ENCODE results near the gene HLA-B.

HLA-B gene

GRCh38 chr6:31357886-31358285 is 907 bp upstream of the HLA-B start:
- Histone ChIP-seq H3K9ac (ENCODE audit: low read depth, low read length) (no peak overlapping the region), H3K27me3 (ENCODE audit: control insufficient read depth, insufficient read depth, low read length) (peaks cover 67% of the 10 kb centered on the region), H3K4me3 (ENCODE audit: low read depth, low read length) (peak overlapping the region; percentile 49), H3K36me3 (ENCODE audit: control insufficient read depth, insufficient read depth, low read length) (no peaks in the 10 kb centered on the region), H3K9me3 (ENCODE audit: control insufficient read depth, insufficient read depth, low read length) (no peaks in the 10 kb centered on the region), H3K4me1 (ENCODE audit: control insufficient read depth, insufficient read depth, low read length) (no peaks in the 10 kb centered on the region)

- Histone ChIP-seq H3K4me1 (ENCODE audit: control insufficient read depth, insufficient read depth, low read length) (no peaks in the 10 kb centered on the region), H3K9ac (ENCODE audit: low read depth, low read length) (no peak overlapping the region), H3K36me3 (ENCODE audit: control insufficient read depth, insufficient read depth, low read length) (no peaks in the 10 kb centered on the region), H3K9me3 (ENCODE audit: control insufficient read depth, insufficient read depth, low read length) (no peaks in the 10 kb centered on the region), H3K4me3 (ENCODE audit: low read depth, low read length) (peak overlapping the region; percentile 49), H3K27me3 (ENCODE audit: control insufficient read depth, insufficient read depth, low read length) (peaks cover 66% of the 10 kb centered on the region)
These were observed 598 bp downstream of the HLA-B start for GRCh38 chr6:31356216-31356945.

GRCh38 chr6:31355583-31355948 is 1.4 kb downstream of the HLA-B start:
- Histone ChIP-seq H3K9ac (ENCODE audit: low read depth, low read length) (no peak overlapping the region), H3K4me3 (ENCODE audit: low read depth, low read length) (peak overlapping the region; percentile 49), H3K27me3 (ENCODE audit: control insufficient read depth, insufficient read depth, low read length) (peaks cover 65% of the 10 kb centered on the region), H3K4me1 (ENCODE audit: control insufficient read depth, insufficient read depth, low read length) (no peaks in the 10 kb centered on the region), H3K9me3 (ENCODE audit: control insufficient read depth, insufficient read depth, low read length) (no peaks in the 10 kb centered on the region), H3K36me3 (ENCODE audit: control insufficient read depth, insufficient read depth, low read length) (no peaks in the 10 kb centered on the region)

GRCh38 chr6:31354864-31355582 is 2.0 kb downstream of the HLA-B start:
- H3K9me3 ChIP-seq (ENCODE audit: control insufficient read depth, insufficient read depth, low read length): no peaks in the 10 kb centered on the region
- no peak overlapping the region for H3K9ac ChIP-seq (ENCODE audit: low read depth, low read length)
- peaks cover 63% of the 10 kb centered on the region for H3K27me3 ChIP-seq (ENCODE audit: control insufficient read depth, insufficient read depth, low read length)
- H3K4me1 ChIP-seq (ENCODE audit: control insufficient read depth, insufficient read depth, low read length): no peaks in the 10 kb centered on the region
- no peaks in the 10 kb centered on the region for H3K36me3 ChIP-seq (ENCODE audit: control insufficient read depth, insufficient read depth, low read length)
- H3K4me3 ChIP-seq (ENCODE audit: low read depth, low read length): no peak overlapping the region

- Histone ChIP-seq H3K27me3 (ENCODE audit: control insufficient read depth, insufficient read depth, low read length) (peaks cover 57% of the 10 kb centered on the region), H3K36me3 (ENCODE audit: control insufficient read depth, insufficient read depth, low read length) (no peaks in the 10 kb centered on the region), H3K4me3 (ENCODE audit: low read depth, low read length) (no peak overlapping the region), H3K9me3 (ENCODE audit: control insufficient read depth, insufficient read depth, low read length) (no peaks in the 10 kb centered on the region), H3K9ac (ENCODE audit: low read depth, low read length) (no peak overlapping the region), H3K4me1 (ENCODE audit: control insufficient read depth, insufficient read depth, low read length) (no peaks in the 10 kb centered on the region)
These were observed 2.7 kb downstream of the HLA-B start for GRCh38 chr6:31354158-31354863.

- no peaks in the 10 kb centered on the region for H3K36me3 ChIP-seq (ENCODE audit: control insufficient read depth, insufficient read depth, low read length)
- H3K4me3 ChIP-seq (ENCODE audit: low read depth, low read length): no peak overlapping the region
- H3K27me3 ChIP-seq (ENCODE audit: control insufficient read depth, insufficient read depth, low read length): peaks cover 49% of the 10 kb centered on the region
- H3K9me3 ChIP-seq (ENCODE audit: control insufficient read depth, insufficient read depth, low read length): no peaks in the 10 kb centered on the region
- peaks cover under 1% of the 10 kb centered on the region for H3K4me1 ChIP-seq (ENCODE audit: control insufficient read depth, insufficient read depth, low read length)
- H3K9ac ChIP-seq (ENCODE audit: low read depth, low read length): no peak overlapping the region
These were observed 3.5 kb downstream of the HLA-B start for GRCh38 chr6:31353384-31353945.

- Histone ChIP-seq H3K9me3 (ENCODE audit: control insufficient read depth, insufficient read depth, low read length) (no peaks in the 10 kb centered on the region), H3K9ac (ENCODE audit: low read depth, low read length) (no peak overlapping the region), H3K4me3 (ENCODE audit: low read depth, low read length) (no peak overlapping the region), H3K27me3 (ENCODE audit: control insufficient read depth, insufficient read depth, low read length) (peaks cover 43% of the 10 kb centered on the region), H3K4me1 (ENCODE audit: control insufficient read depth, insufficient read depth, low read length) (peaks cover 6% of the 10 kb centered on the region), H3K36me3 (ENCODE audit: control insufficient read depth, insufficient read depth, low read length) (no peaks in the 10 kb centered on the region)
These were observed 4.1 kb downstream of the HLA-B start for GRCh38 chr6:31352683-31353383.

GRCh38 chr6:31352310-31352682 is 4.7 kb downstream of the HLA-B start:
- Histone ChIP-seq H3K9me3 (ENCODE audit: control insufficient read depth, insufficient read depth, low read length) (no peaks in the 10 kb centered on the region), H3K27me3 (ENCODE audit: control insufficient read depth, insufficient read depth, low read length) (peaks cover 38% of the 10 kb centered on the region), H3K4me1 (ENCODE audit: control insufficient read depth, insufficient read depth, low read length) (peaks cover 8% of the 10 kb centered on the region)

GRCh38 chr6:31351401-31352309 is 5.3 kb downstream of the HLA-B start:
- Histone ChIP-seq H3K4me3 (ENCODE audit: low read depth, low read length) (no peak overlapping the region), H3K27me3 (ENCODE audit: control insufficient read depth, insufficient read depth, low read length) (peaks cover 35% of the 10 kb centered on the region), H3K9ac (ENCODE audit: low read depth, low read length) (no peak overlapping the region), H3K9me3 (ENCODE audit: control insufficient read depth, insufficient read depth, low read length) (no peaks in the 10 kb centered on the region), H3K4me1 (ENCODE audit: control insufficient read depth, insufficient read depth, low read length) (peaks cover 8% of the 10 kb centered on the region), H3K36me3 (ENCODE audit: control insufficient read depth, insufficient read depth, low read length) (no peaks in the 10 kb centered on the region)

More at GRCh38 chr6:31352310-31352682, 4.7 kb downstream of the HLA-B start:
- H3K9ac ChIP-seq (ENCODE audit: low read depth, low read length): no peak overlapping the region
- no peak overlapping the region for H3K4me3 ChIP-seq (ENCODE audit: low read depth, low read length)
- no peaks in the 10 kb centered on the region for H3K36me3 ChIP-seq (ENCODE audit: control insufficient read depth, insufficient read depth, low read length)

GRCh38 chr6:31351033-31351380 is 6.0 kb downstream of the HLA-B start:
- no peaks in the 10 kb centered on the region for H3K9me3 ChIP-seq (ENCODE audit: control insufficient read depth, insufficient read depth, low read length)
- H3K36me3 ChIP-seq (ENCODE audit: control insufficient read depth, insufficient read depth, low read length): no peaks in the 10 kb centered on the region
- H3K4me3 ChIP-seq (ENCODE audit: low read depth, low read length): no peak overlapping the region
- H3K27me3 ChIP-seq (ENCODE audit: control insufficient read depth, insufficient read depth, low read length): peaks cover 30% of the 10 kb centered on the region
- no peak overlapping the region for H3K9ac ChIP-seq (ENCODE audit: low read depth, low read length)
- H3K4me1 ChIP-seq (ENCODE audit: control insufficient read depth, insufficient read depth, low read length): peaks cover 8% of the 10 kb centered on the region

Data from iPS-15b (cell line).